C1 segment of cervical spinal cord (tissue), 14 donors: ENCODE measurements around the gene CHN1.
A peak's percentile ranks its signal among the peaks of the same experiment; 100 is the strongest.

Experiments
- DNase-seq, 14 donors: peaks; one replicate each; lab custom pipeline; 2025; lab: John Stamatoyannopoulos, UW

CHN1 gene

DNA sequence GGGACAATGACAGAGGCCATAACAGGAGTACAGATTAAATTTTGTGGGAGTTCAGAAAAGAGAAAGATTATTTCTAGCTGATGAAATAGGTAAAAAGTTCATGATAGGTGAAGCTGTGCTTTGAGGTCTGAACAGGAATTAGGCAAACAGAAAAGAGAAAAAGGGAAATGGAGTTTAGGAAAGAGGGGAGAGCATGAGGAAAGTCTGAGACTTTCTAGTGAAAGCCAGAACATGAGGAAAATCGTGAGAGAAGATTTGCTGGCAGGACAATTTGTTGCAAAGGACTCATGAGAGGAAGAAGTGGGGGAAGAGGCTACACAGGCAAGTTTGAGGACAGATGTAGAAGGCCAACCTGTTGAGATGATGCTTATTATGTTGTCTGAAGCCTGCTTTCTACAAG lies 6.3 kb upstream of the CHN1 start:
- DNase-seq, result no peak

GRCh38 chr2:175010848-175011254 lies 5.7 kb upstream of the CHN1 start:
- no peak for DNase-seq

DNA sequence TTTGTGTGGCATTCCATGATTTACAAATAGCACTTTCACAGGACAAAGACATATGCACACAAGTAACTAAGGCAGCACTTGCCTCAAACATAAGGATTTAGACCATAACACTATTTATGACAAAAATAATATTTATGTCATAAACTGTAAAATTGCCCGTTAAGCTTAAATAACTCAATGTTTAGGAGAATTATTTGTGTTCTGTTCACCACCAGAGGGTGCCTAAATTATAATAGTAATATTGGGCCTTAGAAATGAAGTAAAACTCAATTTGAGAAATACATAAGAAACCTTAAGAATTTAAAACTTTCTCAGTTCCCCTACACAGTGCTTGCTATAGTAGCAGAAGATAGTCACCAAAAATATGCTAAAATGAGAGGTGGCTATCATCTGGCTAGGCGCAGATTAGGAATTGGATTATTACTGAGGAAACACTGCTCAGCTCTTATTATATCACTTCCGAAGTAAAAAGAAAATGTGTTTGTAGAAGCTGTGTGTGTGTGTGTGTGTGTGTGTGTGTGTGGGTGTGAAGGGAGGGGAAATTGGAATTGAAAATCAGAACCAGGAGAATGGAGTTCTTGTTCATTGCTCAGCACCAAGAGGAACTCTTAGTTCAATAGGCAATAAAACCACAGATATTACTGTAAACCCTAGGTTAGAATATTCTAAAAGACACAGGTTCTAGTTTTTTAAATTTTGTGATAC lies 4.9 kb upstream of the CHN1 start:
- DNase-seq, result no peak

GRCh38 chr2:175008801-175009495 lies 3.8 kb upstream of the CHN1 start:
- DNase-seq, result no peak

DNA sequence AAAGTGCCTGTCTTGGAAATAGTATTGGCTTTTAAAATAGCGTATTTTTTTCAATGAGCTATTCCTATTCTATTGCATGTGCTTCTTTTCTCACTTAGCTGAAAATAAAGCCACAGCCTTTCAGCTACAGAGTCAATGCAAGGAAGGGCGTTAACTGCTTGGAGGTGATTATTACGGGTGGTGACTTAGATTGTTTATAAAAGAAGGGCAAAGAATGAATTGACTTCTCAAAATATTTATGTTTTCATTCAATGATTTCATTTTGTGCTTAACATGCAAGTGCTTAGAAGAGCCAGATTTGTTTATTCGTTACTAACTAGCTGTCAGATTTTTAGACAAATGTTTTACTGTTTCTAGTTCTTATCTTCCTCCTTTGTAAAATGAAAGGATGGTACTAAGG lies 2.8 kb upstream of the CHN1 start:
- no peak for DNase-seq

GRCh38 chr2:175007510-175007909 lies 2.3 kb upstream of the CHN1 start:
- DNase-seq, result no peak

DNA sequence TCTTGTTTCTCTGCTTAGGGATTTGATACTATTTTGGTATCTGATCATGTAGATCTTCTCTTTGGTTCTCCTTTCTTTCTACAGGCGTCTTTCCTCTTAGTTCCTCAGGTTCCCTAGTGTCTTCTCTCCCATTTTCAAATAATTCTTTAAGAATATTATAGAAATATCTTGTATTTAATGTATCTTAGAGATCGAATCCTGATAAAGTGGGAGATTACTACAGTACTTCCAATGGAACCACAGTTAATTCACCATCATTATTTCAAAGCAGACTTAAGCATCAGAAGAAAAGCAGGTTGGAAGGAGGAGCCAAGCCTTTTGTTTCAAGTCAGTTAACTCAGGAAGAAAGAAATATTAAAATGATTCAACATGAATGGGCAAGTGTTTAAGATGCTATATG lies 1.1 kb upstream of the CHN1 start:
- no peak for DNase-seq

- no peak for DNase-seq
Observed at GRCh38 chr2:175005733-175006264, 618 bp upstream of the CHN1 start.

DNA sequence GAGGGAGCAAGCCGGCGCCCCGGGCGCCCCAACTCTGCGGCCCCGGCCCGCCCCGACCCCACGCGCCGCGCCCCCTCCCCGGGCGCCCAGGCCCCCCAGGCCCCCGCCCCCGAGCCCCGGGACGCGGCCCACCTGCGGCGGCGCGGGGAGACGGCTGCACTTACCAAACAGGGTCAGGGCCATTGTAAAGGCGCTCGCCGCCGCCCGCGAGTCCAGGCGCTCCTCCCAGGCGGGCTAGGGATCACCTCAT lies 526 bp downstream of the CHN1 start:
- DNase-seq, result peak in 2 of 14 donors; percentile 49 to 66

GRCh38 chr2:175003875-175004729 lies 1.1 kb downstream of the CHN1 start:
- DNase-seq, result no peak

DNA sequence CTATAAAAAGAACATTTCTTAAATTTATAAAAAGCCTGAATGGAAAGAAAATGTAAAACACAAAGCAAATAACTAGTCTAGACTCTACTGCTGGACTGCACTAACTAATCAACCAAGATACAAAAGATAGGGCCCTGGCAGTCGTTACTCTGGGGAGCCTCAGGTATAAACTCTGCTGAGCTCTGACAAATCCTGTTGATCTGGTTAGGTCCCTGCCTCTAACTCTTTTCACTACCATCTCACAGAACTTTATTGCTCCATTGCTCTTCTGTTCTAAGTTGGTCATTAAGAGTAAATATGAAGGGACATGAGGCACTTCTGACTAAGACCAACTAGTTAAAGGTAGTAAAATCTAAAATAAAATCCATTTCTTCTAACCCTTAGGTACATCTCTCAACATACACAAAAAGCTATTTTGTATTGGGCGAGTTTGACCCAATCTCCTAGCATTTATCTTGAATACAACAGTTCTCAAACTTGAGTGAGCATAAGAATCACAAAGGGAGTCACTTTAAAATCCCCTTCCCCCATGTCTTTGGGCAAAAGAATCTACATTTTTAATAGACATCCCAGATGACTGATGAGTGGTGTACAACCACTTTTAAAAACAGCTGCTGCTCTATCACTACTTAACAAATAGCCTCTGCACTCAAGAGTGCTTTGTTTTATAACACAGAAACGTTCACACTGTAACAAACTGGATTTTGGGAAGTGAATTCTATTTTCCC lies 2.5 kb downstream of the CHN1 start:
- DNase-seq, result no peak

DNA sequence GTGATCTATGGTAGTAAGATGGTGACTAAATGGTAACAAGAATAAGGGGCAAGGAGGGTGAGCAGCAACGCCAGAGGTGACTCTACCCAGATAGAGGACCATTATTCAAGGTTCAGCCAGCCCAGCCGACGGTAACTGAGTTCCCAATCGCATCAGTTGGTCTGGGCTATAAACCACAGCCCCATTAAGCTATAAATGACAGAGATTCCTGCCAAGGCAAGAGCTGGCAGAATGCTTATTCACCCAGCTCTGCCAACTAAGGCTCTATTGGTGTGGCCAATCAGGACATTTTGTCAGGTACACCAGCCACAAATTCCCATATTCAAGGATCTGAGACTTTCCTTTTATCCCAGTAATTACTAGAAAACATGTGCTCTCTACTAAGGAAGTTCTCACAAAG lies 3.6 kb downstream of the CHN1 start:
- DNase-seq, result no peak

DNA sequence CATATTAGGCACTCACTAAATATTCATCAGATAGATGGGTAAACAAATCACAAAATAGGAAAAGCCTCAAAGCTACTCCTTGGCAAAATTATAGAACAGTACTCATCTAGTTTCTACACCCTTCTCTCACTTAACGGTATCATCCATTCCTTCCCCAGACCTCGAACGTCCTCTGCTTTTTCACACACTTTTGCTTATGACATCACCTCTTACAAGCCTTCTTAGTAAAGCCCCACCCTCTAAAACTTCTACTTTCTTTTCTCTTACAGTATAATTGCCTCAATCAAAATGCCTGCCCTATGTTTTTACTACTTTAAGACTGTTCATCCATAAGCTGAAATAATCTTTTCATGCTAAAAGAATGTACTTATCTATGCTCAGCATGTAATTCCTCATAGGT lies 8.1 kb downstream of the CHN1 start:
- no peak for DNase-seq

GRCh38 chr2:174996622-174997021 lies 8.6 kb downstream of the CHN1 start:
- no peak for DNase-seq

DNA sequence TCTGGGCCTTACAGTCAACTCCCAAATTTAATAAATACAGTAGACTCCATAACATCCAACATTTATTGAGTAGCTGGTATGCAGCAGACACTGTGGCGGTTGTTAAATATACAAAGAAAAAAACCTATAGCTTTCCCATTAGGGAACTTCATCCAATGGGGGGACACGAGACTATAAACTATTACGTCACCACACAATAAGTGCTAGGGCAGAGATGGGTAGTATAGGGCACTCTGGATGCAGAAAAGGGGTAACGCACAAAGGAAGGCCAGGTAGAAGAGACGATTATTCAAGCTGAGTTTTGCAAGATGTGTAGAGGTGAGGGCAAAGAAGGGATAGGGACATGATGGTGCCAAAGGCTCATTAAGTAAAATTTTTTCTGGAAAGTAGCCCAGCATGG lies 10.8 kb downstream of the CHN1 start:
- DNase-seq, result no peak

DNA sequence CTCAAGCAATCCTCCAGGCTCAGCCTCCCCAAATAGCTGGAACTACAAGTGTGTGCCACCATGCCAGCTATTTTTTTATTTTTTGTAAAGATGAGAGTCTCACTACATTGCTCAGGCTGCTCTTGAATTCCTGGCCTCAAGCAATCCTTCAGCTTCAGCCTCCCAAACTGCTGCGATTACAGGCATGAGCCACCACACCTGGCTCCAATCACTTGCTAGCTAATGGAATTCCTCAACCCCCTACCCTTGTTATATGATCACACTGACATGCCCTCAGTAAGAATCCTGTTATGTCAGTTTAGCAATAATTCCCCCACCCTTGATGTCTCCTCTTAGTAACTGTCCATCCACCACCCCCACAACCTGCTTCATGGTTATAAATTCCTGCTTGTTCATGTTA lies 12.3 kb downstream of the CHN1 start:
- DNase-seq, result no peak

DNA sequence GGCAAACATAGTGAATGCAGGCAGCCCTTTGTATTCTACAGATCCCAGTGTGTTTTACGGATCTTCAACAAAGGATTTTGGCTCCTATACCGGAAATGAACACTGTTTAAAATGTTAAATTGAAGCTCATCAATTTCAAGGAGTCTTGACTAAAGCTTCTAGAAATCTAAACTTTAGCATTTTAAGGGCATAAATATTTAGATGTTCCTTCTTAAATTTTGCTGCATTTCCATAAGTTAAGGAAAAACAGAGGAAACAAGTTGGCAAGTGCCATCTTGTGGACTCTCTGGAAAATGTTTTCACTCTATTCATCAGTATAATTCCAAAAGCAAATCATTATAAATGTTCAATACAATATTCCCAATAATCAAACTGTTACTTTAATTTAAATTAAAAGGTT lies 19.6 kb downstream of the CHN1 start:
- no peak for DNase-seq

- no peak for DNase-seq
Observed at GRCh38 chr2:174984561-174984960, 20.6 kb downstream of the CHN1 start.

DNA sequence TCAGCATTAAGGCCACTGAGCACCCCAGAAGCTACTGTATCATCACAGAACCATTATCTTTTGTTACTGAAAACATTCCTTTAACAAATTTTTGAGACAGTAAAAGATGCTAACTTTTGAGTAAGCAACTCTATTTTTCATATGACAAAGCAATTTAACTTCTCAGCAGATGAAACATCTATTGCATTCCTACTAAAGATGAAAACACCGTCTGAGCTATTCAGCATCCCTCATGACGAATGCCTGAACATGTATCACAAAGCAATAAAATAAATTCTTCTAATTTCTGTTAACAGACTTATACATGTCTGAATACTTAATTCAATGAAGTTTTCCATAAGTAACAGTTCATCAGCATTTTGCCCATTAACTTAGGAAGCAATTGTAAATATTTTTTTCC lies 23.9 kb downstream of the CHN1 start:
- no peak for DNase-seq

- DNase-seq, result no peak
Observed at GRCh38 chr2:174979996-174980395, 25.2 kb downstream of the CHN1 start.

GRCh38 chr2:174977364-174977763 lies 27.8 kb downstream of the CHN1 start:
- DNase-seq, result no peak

- no peak for DNase-seq
Observed at GRCh38 chr2:174974131-174974530, 31.1 kb downstream of the CHN1 start.
